HG03442 (cell line): ENCODE results near the gene TMPRSS9.
"Not testable (repeated sequence)": the region's sequence is repeated elsewhere in the genome, so short reads cannot be mapped to it uniquely, and the experiment has no call there.

Experiments used
- ATAC-seq: cut with Tn5 transposase; IDR thresholded peaks from one replicate; pipeline ENCODE4 v1.9.1; 2021; ENCODE audit warnings: mild to moderate bottlenecking, moderate library complexity; ENCODE audit not compliant: unreplicated experiment

Gene TMPRSS9

DNA sequence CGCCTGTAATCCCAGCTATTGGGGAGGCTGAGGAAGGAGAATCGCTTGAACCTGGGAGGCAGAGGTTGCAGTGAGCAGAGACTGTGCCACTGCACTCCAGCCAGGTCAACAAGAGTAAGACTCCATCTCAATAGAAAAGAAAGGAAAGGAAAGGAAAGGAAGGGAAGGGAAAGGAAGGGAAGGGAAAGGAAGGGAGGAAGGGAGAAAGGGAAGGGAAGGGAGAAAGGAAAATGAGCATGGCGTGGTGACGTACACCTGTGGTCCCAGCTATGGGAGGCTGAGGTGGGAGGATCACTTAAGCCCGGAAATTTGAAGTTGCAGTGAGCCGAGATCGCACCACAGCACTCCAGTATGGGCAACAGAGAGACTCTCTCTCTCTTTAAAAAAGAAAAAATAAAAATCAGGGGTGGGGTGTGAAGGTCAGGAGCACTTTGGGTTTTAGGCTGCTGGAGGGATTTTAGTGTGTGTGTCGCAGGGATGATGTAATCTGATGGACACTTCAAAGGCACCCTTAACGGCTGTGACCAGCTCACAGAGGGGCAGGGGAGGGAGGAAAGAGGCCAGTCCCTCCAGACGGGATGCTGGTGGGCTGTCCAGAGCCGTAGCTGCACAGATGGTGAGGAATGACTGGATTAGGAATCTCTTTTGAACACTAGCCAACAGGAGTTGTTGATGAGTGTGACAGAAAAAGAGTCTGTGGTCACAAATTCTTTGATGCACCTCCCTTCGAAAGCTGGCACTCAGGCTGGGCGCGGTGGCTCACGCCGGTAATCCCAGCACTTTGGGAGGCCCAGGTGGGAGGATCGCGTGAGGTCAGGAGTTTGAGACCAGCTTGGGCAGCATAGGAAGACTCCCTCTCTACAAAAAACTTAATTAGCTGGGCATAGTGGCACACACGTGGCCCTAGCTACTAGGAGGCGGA lies 27.6 kb downstream of the TMPRSS9 start:
- ATAC-seq, result no peak

DNA sequence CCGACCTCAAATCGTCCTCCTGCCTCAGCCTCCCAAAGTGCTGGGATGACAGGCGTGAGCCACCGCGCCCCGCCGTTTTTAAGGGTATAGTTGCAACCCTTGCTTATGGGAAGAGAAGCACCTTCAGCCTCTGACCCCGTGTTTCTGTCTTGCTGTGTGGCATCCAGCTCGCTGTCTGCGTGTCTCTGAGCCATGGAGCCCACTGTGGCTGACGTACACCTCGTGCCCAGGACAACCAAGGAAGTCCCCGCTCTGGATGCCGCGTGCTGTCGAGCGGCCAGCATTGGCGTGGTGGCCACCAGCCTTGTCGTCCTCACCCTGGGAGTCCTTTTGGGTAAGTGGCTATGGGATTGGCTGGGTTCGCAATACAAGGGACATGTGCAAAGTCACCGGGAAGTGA lies 29.5 kb downstream of the TMPRSS9 start:
- no peak for ATAC-seq

DNA sequence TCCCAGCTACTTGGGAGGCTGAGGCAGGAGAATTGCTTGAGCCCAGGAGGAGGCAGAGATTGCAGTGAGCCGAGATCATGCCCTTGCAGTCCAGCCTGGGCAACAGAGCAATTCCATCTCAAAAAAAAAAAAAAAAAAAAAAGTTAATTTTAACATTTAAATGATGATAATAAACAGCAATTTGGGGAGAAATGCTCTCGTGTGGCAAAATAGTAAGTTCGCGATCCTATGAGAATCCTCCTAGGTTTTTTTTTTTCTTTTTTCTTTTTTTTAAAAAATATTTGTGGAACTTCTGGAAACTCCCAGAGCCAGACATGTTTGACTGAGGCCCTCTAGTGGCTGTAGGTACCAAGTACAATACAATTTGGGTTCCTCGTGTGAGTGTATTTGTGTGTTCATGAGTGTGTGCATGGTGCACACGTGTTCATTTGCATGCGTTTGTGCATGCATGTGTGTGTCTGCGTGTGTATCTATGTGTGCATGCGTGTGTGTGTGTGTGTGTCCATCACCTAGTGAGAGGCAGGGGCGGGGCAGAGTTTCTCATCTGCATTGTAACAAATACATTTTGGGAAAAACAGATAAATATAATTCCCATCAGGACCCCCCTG lies 31.2 kb downstream of the TMPRSS9 start:
- no peak for ATAC-seq

DNA sequence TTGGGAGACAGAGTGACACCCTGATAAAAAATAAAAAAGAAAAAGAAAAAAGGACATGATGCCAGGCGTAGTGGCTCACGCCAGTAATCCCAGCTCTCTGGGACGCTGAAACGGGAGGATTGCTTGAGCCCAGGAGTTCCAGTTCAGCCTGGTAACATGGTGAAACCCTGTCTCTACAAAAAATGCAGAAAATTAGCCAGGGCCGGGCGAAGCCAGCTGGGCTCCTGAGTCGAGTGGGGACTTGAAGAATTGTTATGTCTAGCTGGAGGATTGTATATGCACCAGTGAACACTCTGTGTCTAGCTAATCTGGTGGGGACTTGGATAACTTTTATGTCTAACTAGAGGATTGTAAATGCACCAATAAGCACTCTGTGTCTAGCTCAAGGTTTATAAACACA lies 32.3 kb downstream of the TMPRSS9 start:
- ATAC-seq, result no peak

DNA sequence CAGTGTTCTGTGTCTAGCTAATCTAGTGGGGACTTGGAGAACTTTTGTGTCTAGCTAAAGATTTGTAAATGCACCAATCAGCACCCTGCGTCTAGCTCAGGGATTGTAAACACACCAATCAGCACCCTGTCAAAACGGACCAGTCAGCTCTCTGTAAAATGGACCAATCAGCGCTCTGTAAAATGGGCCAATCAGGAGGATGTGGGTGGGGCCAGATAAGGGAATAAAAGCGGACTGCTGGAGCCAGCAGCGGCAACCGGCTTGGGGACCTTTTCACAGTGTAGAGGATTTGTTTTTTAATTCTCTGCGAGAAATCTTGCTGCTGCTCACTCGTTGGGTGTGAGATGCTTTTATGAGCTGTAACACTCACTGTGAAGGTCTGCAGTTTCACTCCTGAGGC lies 32.8 kb downstream of the TMPRSS9 start:
- not testable (repeated sequence) for ATAC-seq

DNA sequence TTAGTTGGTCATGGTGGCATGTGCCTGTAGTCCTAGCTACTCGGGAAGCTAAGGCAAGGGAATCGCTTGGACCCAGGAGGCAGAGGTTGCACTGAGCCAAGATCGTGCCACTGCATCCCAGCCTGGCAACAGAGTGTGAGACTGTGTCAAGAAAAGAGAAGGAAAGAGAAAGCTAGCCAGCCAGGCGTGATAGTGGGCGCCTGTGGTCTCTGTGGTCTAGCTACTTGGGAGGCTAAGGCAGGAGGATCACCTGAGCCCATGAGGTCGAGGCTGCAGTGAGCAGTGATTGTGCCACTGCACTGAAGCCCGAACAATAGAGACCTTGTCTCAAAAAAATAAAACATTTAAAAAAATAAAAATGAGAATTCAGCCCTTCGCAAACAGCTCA lies 34.0 kb downstream of the TMPRSS9 start:
- no peak for ATAC-seq

DNA sequence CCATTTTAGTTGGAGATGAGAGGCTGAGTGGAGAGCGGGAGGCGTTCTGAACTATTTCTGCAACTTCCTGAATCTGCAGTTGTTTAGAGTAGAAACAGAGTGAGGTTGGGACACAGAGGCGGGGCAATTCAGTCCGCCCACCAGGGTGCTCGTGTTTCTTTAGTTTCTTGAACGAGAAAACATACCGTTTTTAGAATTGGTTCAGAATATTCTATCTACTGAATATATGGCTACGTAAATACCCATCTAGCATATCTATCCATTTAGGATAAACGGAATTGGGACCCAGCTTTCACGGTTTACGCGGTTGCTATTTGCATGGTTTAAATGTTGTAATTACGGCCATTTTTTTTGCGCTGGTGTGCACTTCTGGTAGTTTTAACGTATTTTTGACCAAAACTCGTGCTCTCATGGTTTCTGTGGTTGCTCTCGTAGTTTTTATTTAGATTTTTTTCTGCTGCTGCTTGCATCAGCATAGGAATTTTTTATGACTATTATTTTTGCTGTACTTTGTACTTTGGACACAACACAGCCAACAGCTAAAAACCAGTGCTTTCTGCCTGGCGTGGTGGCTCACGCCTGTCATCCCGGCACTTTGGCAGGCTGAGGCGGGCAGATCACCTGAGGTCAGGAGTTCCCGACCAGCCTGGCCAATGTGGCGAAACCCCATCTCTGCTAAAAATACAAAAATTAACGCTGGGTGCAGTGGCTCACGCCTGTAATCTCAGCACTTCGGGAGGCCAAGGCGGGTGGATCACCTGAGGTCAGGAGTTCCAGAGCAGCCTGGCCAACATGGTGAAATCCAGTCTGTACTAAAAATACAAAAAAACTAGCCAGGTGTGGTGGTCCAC lies 34.6 kb downstream of the TMPRSS9 start:
- ATAC-seq, result no peak

DNA sequence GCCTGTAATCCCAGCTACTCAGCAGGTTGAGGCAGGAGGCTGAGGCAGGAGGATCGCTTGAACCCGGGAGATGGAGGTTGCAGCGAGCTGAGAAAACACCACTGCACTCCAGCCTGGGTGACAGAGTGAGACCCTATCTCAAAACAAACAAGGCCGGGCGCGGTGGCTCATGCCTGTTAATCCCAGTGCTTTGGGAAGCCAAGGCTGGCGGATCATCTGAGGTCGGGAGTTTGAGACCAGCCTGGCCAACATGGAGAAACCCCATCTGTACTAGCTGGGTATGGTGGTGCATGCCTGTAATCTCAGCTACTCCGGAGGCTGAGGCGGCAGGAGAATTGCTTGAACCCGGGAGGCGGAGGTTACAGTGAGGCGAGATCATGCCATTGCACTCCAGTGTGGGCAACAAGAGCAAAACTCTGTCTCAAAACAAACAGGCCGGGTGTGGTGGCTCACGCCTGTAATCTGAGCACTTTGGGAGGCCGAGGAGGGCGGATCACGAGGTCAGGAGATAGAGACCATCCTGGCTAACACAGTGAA lies 35.3 kb downstream of the TMPRSS9 start:
- not testable (repeated sequence) for ATAC-seq

DNA sequence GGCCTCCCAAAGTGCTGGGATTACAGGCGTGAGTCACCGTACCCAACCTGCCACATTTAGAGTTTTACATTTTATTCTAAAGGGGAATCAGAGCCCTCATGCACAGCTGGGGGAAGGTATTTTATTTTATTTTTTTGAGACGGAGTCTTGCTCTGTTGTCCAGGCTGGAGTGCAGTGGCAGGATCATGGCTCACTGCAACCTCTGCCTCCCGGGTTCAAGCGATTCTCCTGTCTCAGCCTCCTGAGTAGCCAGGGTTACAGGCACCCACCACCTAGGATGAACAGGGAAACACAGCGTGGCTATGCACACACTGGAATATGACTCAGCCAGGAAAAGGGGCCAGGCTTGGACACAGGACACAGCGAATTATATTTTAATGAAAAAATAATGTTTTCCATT lies 37.1 kb downstream of the TMPRSS9 start:
- ATAC-seq, result not testable (repeated sequence)

DNA sequence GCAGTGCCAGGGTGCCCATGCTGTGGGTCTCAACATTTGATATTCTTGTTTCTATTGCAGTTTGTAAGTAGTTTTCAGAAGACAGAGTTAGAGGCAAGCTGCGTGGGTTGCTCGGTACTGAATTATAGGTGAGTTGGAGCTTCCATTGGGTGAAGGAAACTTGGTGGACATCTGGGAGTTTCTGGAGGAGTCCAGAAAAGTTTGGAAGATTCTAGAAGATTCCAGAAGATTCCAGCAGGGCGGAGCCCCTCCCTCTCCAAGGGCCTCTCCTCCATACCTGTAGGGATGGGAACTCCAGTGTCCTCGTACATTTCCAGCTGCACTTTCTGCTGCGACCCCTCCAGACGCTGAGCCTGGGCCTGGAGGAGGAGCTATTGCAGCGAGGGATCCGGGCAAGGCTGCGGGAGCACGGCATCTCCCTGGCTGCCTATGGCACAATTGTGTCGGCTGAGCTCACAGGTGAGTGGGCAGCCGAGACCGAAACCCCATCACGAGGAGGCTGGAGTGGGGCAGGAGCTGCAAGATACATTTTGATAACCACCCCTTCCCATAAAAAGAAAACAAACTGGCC lies 38.8 kb downstream of the TMPRSS9 start:
- ATAC-seq, result no peak

DNA sequence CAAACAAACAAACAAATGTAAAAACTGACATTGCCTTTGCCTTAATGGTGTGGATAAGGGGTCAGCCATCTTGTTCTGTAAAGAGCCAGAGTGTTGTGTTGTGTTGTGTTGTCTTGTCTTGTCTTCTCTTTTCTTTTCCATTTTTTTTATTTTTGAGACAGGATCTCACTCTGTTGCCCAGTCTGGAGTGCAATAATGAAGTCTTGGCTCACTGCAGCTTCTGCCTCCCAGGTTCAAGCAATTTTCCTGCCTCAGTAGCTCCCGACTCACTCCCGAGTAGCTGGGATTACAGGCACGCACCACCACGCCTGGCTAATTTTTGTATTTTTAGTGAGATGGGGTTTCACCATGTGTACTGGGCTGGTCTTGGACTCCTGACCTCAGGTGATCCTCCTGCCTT lies 39.5 kb downstream of the TMPRSS9 start:
- ATAC-seq, result no peak

DNA sequence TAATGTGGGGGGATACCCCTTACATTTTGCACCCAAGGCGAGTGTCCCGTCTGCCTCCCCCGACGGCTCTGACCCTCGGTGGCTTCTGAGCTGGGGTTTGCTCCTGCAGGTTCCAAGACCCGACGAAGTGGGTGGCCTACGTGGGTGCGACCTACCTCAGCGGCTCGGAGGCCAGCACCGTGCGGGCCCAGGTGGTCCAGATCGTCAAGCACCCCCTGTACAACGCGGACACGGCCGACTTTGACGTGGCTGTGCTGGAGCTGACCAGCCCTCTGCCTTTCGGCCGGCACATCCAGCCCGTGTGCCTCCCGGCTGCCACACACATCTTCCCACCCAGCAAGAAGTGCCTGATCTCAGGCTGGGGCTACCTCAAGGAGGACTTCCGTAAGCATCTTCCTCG lies 48.2 kb downstream of the TMPRSS9 start:
- ATAC-seq, result no peak

DNA sequence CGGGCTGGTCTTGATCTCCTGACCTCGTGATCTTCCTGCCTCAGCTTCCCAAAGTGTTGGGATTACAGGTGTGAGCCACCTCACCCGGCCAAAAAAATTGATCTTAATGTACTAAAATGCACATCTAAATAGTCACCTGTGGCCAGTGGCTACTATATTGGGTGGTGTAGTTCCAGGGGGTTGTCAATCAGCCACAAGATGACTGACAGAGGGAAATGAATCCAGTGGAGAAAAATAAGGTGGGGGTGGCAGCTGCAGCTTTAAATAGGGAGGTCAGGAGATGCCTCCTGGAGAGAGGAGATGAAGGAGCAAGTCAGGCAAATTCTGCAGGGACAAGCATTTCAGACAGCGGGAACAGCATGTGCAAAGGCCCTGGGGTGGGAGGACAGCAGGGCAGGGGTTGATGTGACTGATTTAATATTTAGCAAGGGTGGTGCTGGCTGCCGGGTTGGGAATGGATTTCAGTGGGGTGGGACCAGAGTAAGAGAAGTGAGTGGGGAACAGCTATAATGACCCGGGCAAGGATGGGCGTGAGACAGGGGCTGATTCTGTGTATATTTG lies 49.4 kb downstream of the TMPRSS9 start:
- no peak for ATAC-seq

DNA sequence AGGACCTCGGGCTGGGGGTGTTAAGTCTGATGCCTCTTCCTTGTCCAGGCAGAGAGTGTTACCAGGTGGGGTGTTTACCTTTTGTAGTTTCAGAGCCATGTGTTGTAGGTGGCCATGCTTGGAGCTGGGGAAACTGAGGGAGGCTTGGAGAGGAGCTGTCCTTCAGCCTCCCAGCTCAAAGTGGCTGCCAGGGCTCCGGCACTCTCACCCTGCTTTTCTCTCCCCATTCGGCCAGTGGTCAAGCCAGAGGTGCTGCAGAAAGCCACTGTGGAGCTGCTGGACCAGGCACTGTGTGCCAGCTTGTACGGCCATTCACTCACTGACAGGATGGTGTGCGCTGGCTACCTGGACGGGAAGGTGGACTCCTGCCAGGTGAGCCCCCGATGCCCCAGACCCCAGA lies 50.0 kb downstream of the TMPRSS9 start:
- ATAC-seq, result no peak

DNA sequence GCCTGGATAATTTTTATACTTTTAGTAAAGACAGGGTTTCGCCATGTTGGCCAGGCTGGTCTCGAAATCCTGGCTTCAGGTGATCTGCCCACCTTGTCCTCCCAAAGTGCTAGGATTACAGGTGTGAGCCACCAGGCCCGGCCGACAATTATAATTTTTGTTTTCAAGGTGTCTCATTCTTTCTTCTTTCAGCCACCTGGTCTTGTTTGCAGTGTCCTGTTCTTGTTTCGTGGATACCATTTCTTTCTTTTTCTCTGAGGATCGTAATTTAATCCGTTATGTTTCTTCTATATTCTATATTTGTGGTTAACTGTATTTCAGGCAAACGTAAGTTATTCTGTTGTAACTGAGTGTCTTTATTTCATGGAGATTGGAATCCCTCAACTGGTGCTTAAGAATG lies 51.6 kb downstream of the TMPRSS9 start:
- ATAC-seq, result no peak

DNA sequence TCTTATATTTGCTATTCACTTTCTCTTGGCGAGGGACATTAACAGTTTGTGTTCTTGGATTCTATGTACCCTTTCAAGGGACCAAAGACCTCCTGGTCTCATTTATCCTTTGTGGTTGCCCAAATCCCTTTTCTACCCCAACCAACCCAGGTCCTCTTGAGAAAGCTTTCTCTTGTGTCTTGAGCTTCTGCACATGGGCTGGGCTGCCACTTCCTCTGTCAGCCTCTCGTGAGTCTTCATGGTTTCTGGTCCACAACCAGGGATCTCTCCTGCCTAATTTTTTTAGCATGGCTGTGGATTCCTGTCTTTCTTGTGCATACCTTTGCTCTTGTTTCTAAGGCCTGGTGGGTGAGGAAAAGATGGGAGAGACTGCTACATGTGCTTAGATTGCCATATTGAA lies 52.4 kb downstream of the TMPRSS9 start:
- no peak for ATAC-seq

DNA sequence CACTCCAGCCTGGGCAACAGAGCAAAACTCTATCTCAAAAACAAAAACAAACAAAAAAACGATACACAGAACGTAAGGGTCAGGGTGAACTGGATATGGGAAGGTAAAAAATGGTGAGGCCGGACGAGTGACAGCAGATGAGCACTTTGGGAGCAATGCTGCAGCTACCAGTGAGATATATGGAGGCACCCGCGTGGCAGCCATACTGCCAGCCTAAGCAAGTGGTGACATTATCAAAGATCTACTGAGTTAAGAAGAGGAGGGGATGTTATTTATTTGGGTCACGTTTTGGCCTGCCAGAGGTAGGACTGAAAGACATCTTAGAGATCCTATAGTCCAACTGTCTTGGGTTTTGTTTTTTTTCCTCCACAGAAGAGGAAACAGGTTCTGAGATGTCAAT lies 53.1 kb downstream of the TMPRSS9 start:
- ATAC-seq, result no peak

DNA sequence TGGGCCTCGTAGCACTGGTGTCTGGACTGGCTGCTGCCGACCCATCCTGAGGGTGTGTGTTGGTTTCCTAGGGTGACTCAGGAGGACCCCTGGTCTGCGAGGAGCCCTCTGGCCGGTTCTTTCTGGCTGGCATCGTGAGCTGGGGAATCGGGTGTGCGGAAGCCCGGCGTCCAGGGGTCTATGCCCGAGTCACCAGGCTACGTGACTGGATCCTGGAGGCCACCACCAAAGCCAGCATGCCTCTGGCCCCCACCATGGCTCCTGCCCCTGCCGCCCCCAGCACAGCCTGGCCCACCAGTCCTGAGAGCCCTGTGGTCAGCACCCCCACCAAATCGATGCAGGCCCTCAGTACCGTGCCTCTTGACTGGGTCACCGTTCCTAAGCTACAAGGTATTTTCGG lies 53.6 kb downstream of the TMPRSS9 start:
- ATAC-seq, result no peak

DNA sequence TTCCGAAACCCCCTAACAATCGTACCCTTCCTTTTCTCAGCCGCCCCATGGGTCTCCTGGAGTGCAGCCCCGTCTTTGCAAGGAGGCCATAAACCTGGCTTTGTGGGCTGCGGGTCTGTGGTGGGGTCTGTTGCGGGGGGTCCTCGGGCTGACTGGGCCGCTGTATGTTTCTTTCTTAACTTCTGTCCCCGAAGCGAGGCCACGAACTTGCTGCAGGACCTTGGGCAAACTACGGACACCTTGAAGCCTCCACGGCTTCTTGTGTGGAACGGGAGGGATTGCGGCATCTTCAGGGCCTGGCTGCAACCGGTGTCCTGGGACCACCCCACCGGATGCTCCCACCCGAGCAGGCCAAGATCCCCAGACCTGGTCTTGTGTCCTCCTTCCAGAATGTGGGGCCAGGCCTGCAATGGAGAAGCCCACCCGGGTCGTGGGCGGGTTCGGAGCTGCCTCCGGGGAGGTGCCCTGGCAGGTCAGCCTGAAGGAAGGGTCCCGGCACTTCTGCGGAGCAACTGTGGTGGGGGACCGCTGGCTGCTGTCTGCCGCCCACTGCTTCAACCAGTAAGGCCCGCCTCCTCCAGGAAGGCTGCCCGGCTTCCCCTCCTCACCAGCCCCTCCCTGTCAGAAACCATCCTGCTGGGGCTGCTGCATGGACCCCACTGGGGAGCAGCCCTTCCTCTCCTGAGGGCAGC lies 55.4 kb downstream of the TMPRSS9 start:
- no peak for ATAC-seq

DNA sequence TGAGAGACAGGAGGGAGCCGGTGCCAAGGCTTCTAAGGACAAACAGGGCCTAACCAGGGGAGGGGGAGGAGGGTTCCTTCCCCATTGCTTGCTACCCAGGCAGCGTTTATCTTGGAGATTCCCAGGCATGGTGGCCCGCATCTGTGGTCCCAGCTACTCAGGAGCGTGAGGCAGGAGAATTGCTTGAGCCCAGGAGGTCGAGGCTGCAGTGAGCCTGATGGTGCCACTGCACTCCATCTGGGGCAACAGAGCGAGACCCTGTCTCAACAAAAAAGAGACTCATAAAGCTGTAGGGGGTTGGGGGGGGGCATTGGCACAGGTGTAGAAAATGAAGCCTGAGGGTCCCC lies 55.9 kb downstream of the TMPRSS9 start:
- no peak for ATAC-seq
